ENCODE results near the gene AKAP13. TPM values are rescaled to one million over a fixed set of nuclear protein-coding genes. Genes with fewer than 3 reads are reported as not detected.
A peak's percentile ranks its signal among the peaks of the same experiment; 100 is the strongest.

The AKAP13 gene
- polyA plus RNA-seq, 1 donor = 71.1 TPM

DNA sequence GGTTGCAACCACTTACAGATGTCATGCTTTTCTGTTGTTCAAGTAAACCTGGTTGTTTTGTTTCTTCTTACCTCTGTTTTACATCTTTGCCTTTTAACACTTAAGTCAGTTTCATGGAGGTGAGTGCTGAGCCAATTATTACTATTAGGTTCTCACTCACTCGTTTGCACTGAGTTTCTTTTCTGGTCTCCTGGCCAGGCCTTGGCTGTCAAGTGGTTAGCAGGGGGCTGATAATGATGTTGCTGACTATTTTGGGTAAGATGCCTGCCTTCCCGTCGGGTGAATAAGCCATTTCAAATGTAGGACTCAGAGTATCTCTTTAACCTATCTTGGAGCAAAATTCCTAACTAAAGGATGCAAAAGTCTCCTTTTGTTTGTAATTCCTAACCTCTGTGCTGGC, 335.9 kb downstream of the AKAP13 start:
- no peak for DNase-seq

DNA sequence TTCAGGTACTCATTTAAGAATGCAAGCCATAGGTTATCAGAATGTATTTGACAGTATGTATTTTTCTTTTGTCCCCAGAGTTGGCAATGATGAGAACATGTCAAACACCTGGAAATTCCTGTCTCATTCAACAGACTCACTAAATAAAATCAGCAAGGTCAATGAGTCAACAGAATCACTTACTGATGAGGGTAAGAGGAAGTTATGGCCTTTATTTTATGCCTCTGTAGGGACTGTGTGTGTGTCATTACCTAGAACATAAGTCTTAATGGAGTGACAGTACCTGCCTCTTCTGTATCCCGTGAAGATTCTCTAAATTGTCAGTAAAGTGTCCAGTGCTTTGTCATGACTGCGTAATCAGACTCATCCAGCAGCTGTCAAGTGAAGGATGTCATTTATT, 336.8 kb downstream of the AKAP13 start:
- no peak for DNase-seq

DNA sequence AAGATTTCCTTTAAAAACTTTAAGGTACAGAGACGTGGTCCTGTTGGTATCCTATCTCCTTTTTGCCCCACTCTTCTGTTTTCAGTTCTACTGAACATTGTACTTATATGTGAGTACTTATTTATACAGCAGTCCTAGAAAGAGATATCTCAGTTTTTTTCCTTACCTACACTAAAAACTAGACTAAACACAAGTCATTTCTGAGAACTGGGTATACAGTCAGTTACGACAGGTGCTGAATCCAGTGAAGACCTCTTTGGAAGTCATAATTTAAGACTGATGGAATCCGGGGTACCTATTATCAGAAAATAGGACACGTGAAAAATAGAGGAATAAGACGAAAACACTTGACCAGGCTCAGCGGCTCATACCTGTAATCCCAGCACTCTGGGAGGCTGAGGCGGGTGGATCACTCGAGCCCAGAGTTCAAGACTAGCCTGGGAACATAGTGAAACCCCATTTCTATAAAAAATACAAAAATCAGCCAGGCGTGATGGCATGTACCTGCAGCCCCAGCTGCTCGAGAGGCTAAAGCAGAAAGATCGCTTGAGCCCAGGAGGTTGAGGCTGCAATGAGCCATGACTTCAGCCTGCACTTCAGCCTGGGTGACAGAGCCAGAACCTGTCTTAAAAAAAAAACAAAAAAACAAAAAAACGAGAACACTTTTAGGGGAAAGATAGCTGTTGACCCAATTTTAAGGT, 338.0 kb downstream of the AKAP13 start:
- DNase-seq = no peak

DNA sequence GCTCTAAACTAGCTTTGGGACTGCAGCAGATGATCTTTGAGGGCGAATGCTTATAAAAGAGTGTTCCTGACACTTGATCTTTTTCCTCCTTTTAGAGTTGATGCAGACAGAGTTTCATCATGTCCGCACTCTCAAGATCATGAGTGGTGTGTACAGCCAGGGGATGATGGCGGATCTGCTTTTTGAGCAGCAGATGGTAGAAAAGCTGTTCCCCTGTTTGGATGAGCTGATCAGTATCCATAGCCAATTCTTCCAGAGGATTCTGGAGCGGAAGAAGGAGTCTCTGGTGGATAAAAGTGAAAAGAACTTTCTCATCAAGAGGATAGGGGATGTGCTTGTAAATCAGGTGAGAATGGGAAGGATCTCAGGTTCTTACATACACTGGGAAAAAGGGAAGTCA, 338.6 kb downstream of the AKAP13 start:
- DNase-seq = no peak

DNA sequence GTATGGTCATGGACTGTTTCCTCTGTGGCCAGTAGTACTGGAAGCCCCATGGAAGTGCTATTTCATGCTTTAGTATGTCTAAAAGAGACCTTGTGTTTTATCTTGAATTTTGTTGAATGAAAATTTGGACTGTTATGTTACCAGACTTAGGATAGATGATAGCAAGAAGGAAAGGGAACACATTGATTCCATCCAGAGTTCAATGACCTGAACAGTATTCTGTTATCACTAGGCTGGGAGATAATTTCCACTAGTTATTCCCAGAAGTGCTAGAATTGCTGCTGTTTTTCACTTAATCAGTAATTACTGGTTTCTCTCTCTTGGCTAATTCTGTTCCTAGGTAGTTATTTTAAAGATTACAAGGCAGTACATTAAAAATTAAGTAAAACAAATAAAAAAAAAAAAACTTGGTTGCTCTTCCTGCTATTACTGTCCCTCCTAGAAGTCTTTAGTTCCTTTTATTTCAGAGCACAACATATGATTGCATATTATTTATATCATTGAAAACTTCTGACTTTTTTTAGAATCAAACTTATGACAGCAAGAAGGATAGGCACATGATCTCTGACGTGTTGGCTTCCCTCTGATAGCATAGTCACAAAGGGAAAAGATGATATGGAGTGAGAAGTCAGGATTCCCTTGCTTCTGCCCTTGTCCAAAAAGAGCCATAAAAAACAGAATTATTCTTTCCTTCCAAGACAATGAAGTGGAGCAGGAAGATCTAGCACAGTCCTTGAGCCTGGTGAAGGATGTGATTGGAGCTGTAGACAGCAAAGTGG, 342.2 kb downstream of the AKAP13 start:
- no peak for DNase-seq

DNA sequence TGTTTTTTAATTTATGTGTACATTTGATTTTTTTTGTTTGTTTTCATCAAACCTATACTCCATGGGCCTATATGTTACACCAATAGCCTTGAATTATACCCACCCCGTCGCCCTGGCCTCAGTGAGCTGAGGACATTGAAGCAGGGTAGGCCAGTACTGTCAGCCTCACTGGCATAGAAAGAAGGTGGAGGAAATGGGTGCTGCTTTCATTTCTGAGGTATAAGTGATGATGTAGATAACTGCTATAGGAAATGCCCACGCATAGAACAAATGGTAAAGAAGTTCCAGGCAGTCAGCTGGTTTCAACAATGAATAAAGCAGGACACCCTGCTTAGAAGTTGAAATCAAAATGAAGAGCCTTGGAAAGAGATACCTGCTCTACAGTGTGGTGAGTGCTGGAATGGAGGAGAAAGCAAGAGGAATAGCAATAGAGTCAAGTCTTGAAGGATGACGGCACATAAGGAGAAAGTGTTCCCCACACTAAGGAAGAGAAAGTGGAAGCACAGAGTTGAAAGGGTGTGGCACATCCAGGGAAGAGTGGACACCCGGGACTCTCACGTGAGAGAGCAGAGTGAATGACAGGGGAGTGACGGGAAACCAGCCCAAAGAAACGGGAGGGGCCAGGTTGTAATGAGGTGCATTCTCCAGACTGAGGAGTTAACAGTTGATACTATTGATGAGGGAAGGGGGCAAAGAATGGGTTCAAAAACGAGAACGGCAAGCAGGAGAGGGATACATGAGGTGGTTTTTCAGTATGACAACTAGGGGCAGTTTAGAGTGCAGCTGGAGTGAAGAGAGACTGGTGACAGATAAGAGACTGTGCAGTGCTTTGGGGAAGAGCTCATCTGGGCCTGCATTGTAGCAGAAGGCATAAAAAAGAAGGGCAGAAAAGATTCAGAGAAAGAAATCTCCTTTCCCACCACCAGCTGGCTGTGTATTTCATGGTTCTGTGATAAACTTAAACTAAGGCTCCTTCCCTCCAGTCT, 343.9 kb downstream of the AKAP13 start:
- no peak for DNase-seq

DNA sequence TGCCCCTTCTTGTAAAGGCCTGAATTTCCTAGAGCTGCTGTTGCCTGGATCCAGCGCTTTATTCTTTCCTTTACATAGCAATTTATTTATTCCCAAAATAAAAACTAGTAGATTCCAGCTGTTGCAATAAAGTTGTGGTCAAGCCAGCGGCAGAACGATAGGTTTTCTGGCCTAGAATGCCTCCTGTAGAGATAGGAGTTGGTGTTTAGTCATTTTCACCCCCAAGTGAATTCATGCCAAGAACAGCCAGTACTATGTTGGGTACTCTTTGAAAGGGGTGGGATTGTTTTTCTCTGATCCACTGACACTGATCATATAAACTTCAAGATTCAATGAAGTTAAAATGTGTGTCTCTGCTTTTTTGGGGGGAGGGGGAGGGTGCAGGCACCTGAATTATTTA, 344.6 kb downstream of the AKAP13 start:
- DNase-seq = no peak

DNA sequence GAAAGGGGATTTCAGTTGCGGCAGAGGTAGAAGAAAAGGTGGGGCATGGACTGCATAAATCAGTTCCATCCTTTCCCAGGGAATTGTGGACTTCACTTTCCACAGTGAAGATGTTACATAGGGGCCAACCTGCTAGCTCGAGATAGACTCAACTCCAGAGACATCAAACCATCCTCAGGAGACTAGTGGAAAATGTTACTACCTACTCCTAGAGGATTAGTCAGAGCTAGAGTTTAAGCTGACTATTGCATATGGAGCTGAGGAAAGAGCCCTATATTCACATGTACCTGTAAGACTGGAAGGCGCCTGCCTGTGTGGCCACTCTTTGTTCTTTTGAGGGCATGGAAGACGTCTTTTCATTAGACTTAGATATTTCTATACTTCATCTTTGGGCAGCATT, 345.2 kb downstream of the AKAP13 start:
- DNase-seq = no peak

DNA sequence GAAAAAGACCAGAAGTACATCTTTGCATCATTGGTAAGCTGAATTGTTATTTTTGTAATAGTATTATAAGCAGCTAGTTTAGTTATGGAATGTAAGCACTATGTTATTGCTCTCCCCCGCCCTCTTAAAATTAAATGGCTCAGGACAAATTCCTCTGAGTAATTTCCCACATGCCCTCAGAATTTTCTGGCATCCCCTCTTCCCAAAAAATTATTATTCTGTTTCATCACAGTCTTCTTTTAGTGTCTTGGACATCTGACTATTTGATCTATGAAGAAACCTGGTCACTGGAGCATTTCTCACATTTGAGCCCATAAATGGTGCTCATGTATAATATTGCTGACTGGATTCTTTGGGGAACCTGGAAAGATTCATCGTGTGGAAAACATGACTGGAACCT, 346.1 kb downstream of the AKAP13 start:
- no peak for DNase-seq

DNA sequence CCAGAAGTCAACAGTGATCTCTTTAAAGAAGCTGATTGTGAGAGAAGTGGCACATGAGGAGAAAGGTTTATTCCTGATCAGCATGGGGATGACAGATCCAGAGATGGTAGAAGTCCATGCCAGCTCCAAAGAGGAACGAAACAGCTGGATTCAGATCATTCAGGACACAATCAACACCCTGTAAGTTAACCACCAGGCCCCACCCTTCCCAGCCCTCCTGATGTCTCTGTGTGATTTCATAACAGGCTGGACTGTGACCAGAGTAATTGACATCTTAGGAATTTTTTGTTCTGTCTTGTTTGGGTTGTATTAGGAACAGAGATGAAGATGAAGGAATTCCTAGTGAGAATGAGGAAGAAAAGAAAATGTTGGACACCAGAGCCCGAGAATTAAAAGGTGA, 346.7 kb downstream of the AKAP13 start:
- no peak for DNase-seq

DNA sequence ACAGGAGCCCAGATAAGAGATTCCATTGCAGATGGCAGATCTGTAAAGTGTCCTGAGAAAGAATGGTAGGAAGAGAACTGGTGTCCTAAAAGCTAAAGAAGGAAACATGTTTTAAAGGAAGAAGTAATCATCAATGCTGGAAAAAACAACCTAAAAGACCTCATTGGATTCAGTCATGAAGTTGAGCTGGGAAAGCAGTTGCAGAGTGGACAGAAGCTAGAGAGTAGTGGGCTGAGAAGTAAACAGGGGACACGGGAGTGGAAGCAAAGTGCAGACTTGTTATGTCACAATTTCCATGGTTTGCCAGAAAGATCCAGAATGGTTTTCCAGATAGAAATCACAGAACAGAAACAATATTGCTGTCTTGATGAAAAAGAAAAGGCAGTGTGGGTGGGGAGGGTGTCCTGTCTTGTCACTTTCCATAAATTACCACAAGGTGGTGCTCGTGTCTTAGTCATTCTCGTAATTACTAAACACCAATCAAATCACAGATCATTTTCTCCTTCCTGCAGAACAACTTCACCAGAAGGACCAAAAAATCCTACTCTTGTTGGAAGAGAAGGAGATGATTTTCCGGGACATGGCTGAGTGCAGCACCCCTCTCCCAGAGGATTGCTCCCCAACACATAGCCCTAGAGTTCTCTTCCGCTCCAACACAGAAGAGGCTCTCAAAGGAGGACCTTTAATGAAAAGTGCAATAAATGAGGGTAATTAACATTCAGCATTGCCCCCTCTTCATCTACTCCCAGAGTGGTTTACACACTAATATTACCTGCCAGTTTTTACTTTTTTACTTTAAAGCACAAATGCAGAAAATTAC, 349.8 kb downstream of the AKAP13 start:
- DNase-seq = peak; percentile 69

DNA sequence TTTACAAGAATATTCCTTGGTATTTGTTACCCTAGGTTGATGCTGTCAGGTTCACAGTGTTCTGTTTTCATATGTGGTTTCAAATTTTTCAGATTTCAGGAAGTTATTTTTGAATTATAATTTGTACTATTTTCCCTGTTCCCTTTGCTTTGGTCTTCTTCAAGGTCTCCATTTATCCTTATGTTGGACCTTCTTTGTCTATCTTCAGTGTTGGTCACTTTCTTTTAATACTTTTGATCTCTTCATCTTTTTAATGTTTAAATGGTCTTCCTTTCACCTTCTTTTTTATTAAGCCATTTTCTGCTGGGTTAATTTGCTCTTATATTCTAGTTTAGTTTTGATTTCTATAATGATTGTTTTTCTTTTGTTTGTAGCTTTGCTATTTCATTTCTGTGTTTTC, 353.0 kb downstream of the AKAP13 start:
- no peak for DNase-seq

DNA sequence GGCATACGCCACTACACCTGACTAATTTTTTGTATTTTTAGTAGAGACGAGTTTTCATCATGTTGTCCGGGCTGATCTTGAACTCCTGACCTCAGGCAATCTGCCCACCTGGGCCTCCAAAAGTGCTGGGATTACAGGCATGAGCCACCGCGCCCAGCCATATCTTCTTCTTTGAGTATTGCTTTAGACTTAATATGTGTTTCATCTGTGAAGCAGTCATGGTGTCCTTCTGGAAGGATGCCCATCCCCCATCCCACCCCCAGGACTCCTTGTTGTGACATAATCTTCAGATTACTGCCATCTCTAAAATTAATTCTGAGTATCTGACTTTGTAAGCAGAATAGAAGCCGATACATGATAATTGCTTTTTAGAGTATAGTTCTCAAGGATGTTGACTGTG, 356.7 kb downstream of the AKAP13 start:
- no peak for DNase-seq

DNA sequence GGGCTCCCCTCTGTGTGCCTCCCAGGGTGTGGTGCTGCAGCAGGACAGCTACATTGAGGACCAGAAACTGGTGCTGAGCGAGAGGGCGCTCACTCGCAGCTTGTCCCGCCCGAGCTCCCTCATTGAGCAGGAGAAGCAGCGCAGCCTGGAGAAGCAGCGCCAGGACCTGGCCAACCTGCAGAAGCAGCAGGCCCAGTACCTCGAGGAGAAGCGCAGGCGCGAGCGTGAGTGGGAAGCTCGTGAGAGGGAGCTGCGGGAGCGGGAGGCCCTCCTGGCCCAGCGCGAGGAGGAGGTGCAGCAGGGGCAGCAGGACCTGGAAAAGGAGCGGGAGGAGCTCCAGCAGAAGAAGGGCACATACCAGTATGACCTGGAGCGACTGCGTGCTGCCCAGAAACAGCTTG, 360.6 kb downstream of the AKAP13 start:
- DNase-seq = no peak

DNA sequence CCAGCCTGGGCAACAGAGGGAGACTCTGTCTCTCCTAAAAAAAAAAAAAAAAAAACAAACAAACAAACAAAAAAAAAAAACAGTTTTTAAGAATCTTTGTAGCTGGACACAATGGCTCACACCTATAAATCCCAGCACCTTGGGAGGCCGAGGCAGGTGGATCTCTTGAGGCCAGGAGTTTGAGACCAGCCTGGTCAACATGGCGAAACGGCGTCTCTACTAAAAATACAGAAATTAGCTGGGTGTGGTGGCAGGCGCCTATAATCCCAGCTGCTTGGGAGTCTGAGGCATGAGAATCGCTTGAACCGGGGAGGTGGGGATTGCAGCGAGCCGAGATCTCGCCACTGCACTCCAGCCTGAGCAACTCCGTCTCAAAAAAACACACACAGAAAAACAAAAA, 361.3 kb downstream of the AKAP13 start:
- no peak for DNase-seq

DNA sequence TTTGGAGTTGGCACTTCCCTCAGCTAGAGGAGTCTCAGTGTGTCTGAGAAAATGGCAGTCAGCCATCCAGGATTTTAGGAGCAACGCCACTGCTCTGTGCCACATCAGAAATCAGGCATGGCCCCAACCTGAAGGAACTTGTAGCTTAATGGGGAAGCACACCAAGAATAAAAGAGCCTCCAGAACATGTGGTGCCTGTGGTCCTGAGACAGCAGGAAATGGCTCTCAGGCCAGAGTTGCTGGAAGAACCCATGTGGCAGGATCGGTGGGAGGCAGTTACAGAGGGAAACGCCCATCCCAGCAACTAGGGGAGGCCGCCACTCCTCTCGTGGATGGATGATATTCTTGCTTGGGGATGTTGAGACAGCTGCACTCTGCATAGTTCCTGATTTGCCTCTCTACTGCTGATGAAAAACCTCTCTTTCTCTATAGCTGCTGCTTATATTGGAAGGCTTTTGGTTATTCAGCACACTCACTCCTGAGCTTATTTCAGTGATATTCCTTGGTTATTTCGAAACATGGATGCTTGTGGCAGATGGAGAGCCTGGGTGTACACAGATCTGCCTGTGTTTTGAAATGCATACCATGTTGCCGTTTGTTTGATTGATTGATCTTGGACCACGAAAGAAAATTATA, 361.9 kb downstream of the AKAP13 start:
- DNase-seq = no peak

DNA sequence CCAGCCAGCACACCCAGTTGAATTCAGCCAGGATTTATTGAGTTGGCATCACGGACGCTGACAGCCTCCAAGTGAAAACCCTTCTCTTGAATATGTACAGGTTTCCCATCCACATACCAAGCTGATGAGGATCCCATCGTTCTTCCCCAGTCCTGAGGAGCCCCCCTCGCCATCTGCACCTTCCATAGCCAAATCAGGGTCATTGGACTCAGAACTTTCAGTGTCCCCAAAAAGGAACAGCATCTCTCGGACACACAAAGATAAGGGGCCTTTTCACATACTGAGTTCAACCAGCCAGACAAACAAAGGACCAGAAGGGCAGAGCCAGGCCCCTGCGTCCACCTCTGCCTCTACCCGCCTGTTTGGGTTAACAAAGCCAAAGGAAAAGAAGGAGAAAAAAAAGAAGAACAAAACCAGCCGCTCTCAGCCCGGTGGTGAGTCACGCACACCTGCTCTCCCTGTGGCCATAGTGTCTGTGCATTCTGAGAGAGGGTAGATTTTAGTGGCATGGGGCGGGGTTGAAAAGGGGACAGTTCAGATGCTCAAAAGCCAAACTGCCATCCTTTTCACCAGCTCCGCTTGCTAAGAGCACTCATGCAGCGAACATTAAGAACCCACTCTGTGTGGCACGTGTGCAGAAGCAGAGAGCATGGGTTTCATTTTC, 363.1 kb downstream of the AKAP13 start:
- no peak for DNase-seq

DNA sequence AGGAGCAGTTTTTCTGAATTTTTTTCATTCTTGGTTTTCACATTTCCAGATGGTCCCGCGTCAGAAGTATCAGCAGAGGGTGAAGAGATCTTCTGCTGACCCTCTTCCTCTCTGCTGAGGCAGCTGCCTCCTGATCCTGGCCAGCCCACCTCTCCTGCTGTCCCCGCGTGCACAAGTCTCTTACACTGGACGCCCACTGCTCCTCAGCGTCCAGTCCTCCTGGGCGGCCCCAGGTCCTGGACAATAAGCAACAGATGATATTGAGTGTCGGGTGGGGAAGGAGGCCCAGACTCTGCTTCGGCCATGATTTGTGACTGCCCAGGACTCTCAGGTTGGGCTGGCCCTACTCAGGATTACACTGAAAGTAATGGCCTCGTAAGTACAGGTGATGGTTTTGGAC, 364.2 kb downstream of the AKAP13 start:
- no peak for DNase-seq

DNA sequence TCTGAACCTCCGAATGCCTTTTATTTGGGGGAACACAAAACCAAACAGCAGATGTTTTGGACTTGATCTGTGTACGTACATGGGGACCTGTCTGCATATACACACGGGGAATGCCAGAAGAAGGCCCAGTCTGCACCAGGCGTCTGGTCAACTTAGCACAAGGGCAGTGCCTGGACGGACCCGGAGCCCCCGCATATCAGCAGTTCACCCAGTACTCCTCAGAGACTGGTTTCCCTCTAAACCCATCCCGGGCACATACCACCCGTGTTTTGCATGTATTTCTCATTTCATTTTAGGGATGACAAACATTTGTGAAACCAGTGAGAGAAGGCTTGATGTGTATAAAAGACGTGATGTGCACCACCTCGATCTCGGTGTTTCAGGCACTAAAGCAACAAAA, 364.6 kb downstream of the AKAP13 start:
- DNase-seq = no peak

DNA sequence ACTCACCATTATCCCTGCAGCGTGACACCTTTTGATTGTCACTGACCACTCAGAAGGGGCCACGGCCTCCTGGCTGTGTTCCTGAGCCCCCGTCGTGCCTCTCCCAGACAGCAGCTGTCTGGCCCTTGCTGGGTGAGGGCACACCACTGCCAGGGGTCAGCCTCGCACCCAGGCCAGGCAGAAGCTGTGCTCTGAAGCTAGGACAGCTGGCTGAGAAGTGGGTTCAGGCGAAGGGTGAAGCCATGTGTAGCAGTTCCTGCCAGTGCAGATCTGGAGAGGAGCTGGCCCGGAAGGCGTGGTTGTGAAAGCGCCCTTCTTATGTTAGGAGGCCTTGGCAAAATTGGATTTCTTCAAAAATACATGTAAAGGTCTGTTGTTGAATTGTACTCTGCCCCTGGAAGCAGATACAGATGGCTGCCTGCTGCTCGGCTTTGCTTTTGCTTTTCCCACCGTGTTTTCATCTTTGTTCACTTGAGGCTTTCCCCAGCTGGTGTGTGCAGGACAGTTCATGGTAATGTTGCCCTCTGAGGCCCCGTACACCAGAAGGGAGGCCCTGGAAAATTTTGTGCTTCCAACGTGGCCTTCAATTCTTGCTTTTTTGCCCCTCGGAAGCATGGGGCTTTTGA, 365.2 kb downstream of the AKAP13 start:
- no peak for DNase-seq

DNA sequence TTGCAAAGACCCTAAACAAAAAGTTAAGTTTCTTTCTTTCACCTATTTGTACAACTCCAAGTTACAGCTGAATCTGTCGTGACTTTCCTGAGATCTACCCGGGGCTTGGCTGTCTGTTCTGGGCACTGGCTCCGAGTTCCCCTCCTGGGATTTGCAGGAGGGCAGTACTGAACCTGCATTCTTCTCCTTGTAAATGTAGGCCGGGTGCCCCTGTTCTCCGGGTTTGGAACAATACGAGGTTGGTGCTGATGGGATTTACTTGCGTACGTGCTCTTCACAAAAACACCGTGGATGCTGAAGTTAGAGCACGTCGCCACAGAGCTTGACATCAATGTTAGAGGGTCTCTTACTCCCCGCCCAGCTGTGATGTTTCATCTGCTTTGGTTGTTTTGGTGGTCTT, 366.2 kb downstream of the AKAP13 start:
- DNase-seq = no peak

Data from hindlimb muscle (tissue), 1 donor.